Hematopoietic multipotent progenitor cell (in vitro differentiated cells): ENCODE measurements around the gene CRIP2. TPM values are rescaled to one million over a fixed set of nuclear protein-coding genes. Genes with fewer than 3 reads are reported as not detected.

Experiments used
- DNase-seq, 3 donors: peaks; one replicate each; pipeline ENCODE4 v3.0.0-alpha.2; 2011 to 2015; ENCODE audit warnings: low read depth in 2 of 3, low spot score in 2 of 3
- total RNA-seq: library from RNA; depleted of rRNA; stranded (reverse); fragments of >200 nt; gene quantifications from one replicate; pipeline ENCODE4 v1.2.3, GENCODE V29; 2012

Gene CRIP2
- total RNA-seq, 1 donor: 43.9 TPM

- no peak for DNase-seq
These were observed 21.6 kb downstream of the CRIP2 start for GRCh38 chr14:105495990-105496830.

GRCh38 chr14:105496831-105497591 is 22.4 kb downstream of the CRIP2 start:
- no peak for DNase-seq

GRCh38 chr14:105497671-105498429 is 23.2 kb downstream of the CRIP2 start:
- DNase-seq: no peak

- DNase-seq: no peak
These were observed 24.0 kb downstream of the CRIP2 start for GRCh38 chr14:105498430-105499255.

DNA sequence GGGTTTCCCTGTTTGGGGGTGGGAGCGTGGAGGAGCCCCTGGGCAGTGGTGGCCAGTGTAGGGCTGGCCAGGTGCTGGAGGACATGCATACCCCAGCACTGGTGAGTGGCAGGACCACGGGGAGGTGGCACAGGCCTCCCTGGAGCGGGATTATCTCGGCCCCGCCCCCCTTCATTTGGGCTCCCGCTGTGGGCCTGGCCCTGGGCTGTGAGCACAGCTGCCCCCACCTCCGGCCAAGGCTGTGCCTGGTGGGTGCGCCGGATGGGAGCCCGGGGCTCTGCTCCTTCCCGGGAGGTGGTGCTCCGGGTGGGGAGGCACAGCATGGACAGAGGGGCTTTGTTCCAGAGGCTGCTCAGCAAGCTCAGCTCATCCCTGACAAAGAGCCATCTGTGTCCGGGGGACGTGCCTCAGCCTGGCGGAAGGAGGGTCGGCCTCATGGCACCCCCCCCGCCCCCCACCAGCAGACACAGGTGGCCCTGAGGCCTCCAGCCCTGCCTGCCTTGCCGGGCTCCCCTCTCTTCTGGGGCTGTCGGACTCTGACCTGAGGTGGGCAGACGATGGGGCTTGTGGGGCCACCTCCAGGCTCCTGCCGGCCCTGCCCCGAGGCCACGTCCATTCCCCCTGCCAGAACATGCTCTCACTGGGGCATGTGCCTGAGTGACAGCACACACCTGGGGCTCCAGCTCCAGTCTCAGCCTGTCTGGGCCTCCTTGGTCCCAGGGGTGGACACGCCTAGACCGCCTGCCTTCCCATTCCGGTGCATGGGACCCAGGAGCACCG is 24.8 kb downstream of the CRIP2 start:
- no peak for DNase-seq

DNA sequence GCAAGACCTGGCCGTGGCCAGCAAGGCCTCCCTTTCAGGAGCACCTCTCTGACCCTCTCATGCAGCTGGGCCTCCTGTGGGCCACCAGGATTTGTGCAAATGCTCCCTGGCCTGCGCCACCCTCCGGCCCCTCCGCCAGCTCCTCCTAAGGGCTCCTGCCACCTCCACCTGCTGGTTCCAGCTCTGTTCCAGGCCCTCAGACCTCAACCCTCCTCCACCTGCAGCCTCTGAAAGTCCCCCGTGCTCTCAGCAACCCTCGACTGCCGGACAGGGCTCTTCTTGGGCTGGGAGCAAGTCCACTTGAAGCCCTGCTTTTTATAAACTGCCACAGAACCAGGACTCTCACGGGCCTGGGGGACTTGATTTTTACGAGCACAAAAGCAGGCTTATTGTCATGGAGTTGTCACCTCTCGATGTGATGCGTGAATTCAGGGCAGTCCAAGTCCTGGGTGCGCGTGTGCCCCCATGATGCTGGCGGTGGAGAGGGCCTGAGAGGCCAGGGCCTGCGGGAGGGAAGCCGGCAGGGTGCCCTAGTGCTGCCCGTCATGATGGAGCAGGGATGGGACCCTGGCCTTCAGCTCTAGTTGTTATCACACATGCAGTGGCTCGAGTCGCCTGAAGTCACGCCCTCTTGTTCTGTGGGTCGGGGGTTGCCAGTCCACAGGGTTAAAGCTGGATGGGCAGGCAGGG is 25.6 kb downstream of the CRIP2 start:
- no peak for DNase-seq

DNA sequence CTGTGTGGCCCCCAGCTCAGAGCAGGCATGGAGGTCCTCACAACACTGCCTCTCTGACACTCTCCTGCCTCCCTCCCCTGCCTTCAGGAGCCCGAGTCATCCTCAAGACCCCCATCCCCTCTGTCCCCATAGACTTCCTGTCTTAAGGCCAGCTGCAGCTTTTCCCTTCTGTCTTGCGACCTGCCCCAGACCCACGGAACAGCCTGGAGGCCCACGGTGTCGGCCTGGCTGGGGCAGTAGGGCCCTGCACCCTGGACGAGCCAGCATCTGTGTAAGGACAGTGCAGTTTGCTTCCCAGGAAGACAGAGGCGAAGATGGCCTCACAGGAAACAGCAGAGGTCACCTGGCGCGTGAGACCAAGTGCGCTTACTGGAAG is 26.1 kb downstream of the CRIP2 start:
- DNase-seq: no peak

GRCh38 chr14:105501504-105502291 is 27.1 kb downstream of the CRIP2 start:
- no peak for DNase-seq

GRCh38 chr14:105502446-105503295 is 28.1 kb downstream of the CRIP2 start:
- DNase-seq: no peak

DNA sequence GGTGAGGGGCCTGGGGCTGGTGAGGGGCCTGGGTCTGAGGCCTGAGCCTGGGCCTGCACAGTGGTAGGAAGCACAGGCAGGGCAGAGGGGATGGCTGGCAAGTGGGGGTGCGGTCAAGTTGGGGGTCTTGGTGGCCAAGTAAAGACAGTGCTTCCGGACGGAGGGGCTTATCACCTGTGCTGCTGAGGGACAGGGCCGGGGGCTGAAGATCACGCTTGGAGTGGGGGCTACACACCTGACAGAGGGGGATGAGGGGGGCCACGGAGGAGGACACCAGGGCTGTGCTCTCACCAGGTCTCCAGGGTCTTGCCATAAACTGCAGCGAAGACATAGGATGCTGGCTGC is 28.6 kb downstream of the CRIP2 start:
- no peak for DNase-seq

- no peak for DNase-seq
These were observed 29.5 kb downstream of the CRIP2 start for GRCh38 chr14:105503935-105504692.

GRCh38 chr14:105505101-105505500 is 30.5 kb downstream of the CRIP2 start:
- no peak for DNase-seq

GRCh38 chr14:105507247-105507646 is 32.6 kb downstream of the CRIP2 start:
- peak in 1 of 3 donors; percentile 14 for DNase-seq

- no peak for DNase-seq
These were observed 33.4 kb downstream of the CRIP2 start for GRCh38 chr14:105508069-105508468.

- no peak for DNase-seq
These were observed 34.0 kb downstream of the CRIP2 start for GRCh38 chr14:105508601-105509000.

- DNase-seq: no peak
These were observed 42.5 kb downstream of the CRIP2 start for GRCh38 chr14:105517096-105517495.
